IgD-negative memory B cell (primary cell): ENCODE data around the gene SPC25. TPM values are rescaled to one million over a fixed set of nuclear protein-coding genes. Genes with fewer than 3 reads are reported as not detected.

ENCODE experiments used
- H3K27ac Mint-ChIP-seq, 3 donors: one replicate each; pipeline ENCODE4 v1.8.0; 2020 to 2022; ENCODE audit warnings: mild to moderate bottlenecking in 3 of 3, mixed read lengths in 3 of 3, moderate library complexity in 1 of 3
- H3K27me3 Mint-ChIP-seq: one replicate; pipeline ENCODE4 v1.8.0; 2021; ENCODE audit warnings: mixed read lengths
- H3K36me3 Mint-ChIP-seq: one replicate; pipeline ENCODE4 v1.8.0; 2020; ENCODE audit warnings: mild to moderate bottlenecking, mixed read lengths
- H3K4me1 Mint-ChIP-seq, 3 donors: one replicate each; pipeline ENCODE4 v1.8.0; 2020 to 2022; ENCODE audit warnings: mixed read lengths in 3 of 3, mild to moderate bottlenecking in 1 of 3
- H3K4me3 Mint-ChIP-seq, 4 donors: one replicate each; pipeline ENCODE4 v1.8.0; 2020 to 2022; ENCODE audit warnings: mild to moderate bottlenecking in 4 of 4, mixed read lengths in 4 of 4, moderate library complexity in 3 of 4
- H3K9me3 Mint-ChIP-seq, 3 donors: one replicate each; pipeline ENCODE4 v1.8.0; 2020 to 2021; ENCODE audit warnings: mixed read lengths in 3 of 3, mild to moderate bottlenecking in 1 of 3
- polyA plus RNA-seq: library from polyadenylated mRNA; unstranded; fragments of 300-500 nt; fragmentation: Illumina TruSeq; gene quantifications from one replicate; pipeline ENCODE4 v1.2.3, GENCODE V29; 2021

Gene SPC25
- polyA plus RNA-seq, 1 donor from 2014 or later, result not detected

DNA sequence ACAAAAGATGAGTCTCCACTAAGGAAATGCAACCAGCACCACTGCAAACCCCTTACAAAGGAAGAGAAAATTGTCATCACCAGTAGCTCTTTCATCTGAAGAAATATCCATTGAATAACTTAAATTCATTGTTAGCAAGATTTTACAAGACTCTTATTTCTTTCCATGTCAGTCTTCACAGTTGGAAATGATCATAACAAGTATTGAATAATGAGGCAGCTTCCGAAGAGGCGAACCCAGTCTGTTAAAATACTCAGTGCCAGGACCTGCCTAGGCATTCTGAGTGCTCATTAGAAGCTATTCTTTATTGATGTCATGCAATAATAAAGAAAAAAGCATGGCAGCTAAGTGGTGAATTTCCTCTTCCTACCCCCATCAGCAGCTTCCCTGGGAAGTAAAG lies 54.3 kb downstream of the SPC25 start:
- H3K27ac Mint-ChIP-seq, result peak overlapping the region in 1 of 3 donors; percentile 41
- no peaks in the 10 kb centered on the region for H3K36me3 Mint-ChIP-seq
- no peaks in the 10 kb centered on the region for H3K9me3 Mint-ChIP-seq
- H3K4me3 Mint-ChIP-seq, result no peak overlapping the region
- H3K4me1 Mint-ChIP-seq, result no peaks in the 10 kb centered on the region
- no peaks in the 10 kb centered on the region for H3K27me3 Mint-ChIP-seq

DNA sequence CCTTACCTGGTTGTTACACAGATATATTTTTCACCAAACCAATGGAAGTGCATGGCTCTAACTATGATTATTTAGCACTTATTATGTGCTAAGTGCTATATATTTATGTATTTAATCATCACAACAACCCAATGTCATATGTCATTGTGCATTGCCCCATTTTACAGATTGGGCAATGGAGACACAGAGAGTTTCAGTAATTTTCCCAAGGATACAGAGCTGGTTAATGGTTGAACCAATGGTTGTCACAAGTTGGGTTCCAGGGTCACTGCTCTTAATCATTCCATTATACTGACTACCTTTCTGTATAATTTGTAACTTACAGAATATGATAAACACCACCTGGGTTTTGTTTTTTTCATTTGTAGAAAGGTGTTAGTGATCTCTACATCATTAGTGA lies 58.6 kb downstream of the SPC25 start:
- no peak overlapping the region for H3K27ac Mint-ChIP-seq

DNA sequence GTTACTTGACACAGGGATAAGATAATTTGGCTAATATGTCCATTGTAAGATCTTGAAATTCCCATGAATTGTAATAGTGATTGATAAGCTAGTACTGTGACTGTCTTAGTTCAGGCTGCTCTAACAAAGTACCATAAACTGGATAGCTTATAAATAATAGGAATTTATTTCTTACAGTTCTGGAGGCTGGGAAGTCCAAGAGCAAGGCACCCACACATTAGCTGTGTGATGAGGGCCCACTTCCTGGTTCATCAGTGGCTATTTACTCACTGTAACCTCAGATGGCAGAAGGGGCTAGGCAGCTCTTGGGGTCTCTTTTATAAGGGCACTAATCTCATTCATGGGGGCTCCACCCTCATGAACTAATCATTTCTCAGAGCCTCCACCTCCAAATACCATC lies 59.3 kb downstream of the SPC25 start:
- H3K9me3 Mint-ChIP-seq, result peaks cover 0 to 2% (median 0%) of the 10 kb centered on the region in 3 donors
- no peaks in the 10 kb centered on the region for H3K4me1 Mint-ChIP-seq
- H3K36me3 Mint-ChIP-seq, result no peaks in the 10 kb centered on the region
- H3K27ac Mint-ChIP-seq, result no peak overlapping the region
- H3K27me3 Mint-ChIP-seq, result no peaks in the 10 kb centered on the region
- H3K4me3 Mint-ChIP-seq, result no peak overlapping the region

More for the DNA sequence above, 58.6 kb downstream of the SPC25 start:
- H3K9me3 Mint-ChIP-seq, result peaks cover 0 to 2% (median 0%) of the 10 kb centered on the region in 3 donors
- no peak overlapping the region for H3K4me3 Mint-ChIP-seq
- no peaks in the 10 kb centered on the region for H3K36me3 Mint-ChIP-seq
- H3K4me1 Mint-ChIP-seq, result no peaks in the 10 kb centered on the region
- no peaks in the 10 kb centered on the region for H3K27me3 Mint-ChIP-seq

DNA sequence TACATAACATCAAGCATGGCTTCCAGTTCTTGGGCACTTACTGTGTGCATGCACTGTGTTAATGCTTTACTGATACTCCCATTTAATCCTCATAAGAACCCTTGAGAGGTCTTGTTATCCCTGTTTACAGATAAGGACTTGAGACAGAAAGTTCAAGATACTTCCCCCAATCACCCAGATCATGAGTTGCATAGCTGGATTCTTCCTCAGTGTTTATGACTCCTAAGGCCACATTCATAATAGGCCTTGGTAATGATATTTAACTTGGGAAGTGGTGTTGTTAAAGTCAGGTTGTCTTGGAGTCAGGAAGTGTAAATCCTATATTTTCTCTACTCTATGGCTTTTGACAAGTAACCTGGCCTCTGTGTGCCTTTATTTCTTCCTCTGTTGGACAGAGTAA lies 65.1 kb downstream of the SPC25 start:
- Mint-ChIP-seq H3K4me1 (no peaks in the 10 kb centered on the region), H3K27ac (no peak overlapping the region), H3K27me3 (no peaks in the 10 kb centered on the region), H3K4me3 (no peak overlapping the region), H3K9me3 (no peaks in the 10 kb centered on the region), H3K36me3 (no peaks in the 10 kb centered on the region)

DNA sequence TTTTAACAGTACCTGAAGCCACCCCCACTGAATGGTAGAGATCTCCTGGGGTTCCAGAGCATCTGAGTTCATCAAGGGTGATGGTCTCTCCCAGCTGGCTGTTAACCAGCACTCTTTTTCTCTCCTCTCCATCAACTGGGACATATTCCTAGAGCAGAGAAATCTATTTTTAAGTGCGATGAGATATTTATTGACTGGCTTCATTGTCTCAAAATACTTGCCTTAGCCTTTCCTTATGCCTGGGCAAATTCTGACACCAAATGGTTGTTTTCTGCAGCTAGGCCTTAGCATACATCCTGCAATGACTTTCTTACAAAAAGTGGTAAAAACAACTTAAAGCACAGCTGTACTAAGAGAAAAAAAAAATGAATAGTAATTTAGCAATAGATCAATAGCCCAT lies 68.2 kb downstream of the SPC25 start:
- Mint-ChIP-seq H3K9me3 (no peaks in the 10 kb centered on the region), H3K4me1 (no peaks in the 10 kb centered on the region)

DNA sequence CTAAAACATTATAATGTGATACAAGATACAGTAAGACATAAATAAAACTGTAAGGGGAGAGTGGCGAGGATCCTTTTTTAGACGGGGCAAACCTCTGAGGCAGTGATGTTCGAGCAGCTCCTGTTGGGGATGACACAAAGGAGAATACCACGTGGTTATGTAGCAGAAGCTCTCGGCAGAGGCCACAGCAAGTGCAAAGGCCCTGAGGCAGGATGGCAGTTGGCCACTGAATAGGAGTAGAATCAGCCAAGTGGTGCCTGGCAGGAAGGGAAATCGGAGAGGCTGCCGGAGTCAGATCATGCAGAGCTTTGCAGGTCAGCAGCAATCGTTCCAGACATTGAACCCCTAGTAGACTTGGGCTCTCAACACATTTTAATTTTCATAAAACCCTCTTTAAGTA lies 68.7 kb downstream of the SPC25 start:
- no peaks in the 10 kb centered on the region for H3K4me1 Mint-ChIP-seq
- H3K27ac Mint-ChIP-seq, result no peak overlapping the region
- no peaks in the 10 kb centered on the region for H3K36me3 Mint-ChIP-seq
- H3K9me3 Mint-ChIP-seq, result no peaks in the 10 kb centered on the region
- no peak overlapping the region for H3K4me3 Mint-ChIP-seq
- no peaks in the 10 kb centered on the region for H3K27me3 Mint-ChIP-seq

More for the DNA sequence above, 68.2 kb downstream of the SPC25 start:
- Mint-ChIP-seq H3K4me3 (no peak overlapping the region), H3K27ac (no peak overlapping the region), H3K36me3 (no peaks in the 10 kb centered on the region), H3K27me3 (no peaks in the 10 kb centered on the region)

Other genes with a start within 250 kb of the SPC25 start
- not detected for gene NOSTRIN, start 87.8 kb downstream of the SPC25 start, polyA plus RNA-seq
- gene G6PC2, start 10.9 kb upstream of the SPC25 start, polyA plus RNA-seq, result not detected
- gene ABCB11, start 140.9 kb upstream of the SPC25 start, polyA plus RNA-seq, result not detected
- gene DHRS9, start 179.1 kb upstream of the SPC25 start, polyA plus RNA-seq, result 3.3 TPM